ENCODE results near the gene MCM6.
"Not testable (repeated sequence)": the region's sequence is repeated elsewhere in the genome, so short reads cannot be mapped to it uniquely, and the experiment has no call there.

The MCM6 gene

DNA sequence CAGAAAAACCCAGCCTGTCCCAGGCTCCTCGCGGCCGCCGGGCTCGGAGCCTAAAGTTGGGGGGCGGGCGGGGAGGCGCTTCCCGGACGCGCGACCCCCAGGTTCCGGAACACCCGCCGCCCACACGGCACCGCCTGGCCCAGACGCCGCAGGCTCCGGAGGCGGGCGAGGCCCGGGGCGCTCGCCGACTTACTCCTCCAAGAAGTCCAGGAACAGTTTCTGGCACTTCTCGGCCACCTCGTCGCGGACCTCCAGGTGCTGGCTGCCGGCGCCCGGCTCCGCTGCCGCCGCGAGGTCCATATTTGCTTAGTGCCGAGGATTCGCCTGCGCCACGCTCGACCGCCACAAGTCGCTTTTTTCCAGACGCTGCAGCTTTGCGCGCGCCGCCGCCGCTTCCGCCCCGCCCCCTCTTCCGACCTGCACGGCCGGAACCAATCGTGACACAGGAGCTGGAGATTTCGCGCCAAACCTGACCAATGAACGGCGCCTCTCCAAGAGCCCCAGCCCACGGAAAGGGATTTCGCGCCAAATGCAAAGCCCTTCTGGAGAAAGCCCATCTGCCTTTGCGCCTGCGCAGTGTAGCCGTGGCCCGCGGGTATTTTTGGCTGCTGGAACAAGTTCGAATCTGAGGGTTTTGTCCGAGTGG, at the start of gene MCM6:
Gene MCM6 (minus strand): TSS at position 378 of the 646 bp plus-strand sequence. CDS start 78 bp downstream, at position 300.
- peak; percentile 50 to 96 (median 88) for DNase-seq

- DNase-seq, result no peak
Observed at GRCh38 chr2:135925571-135925970, 49.3 kb upstream of the MCM6 start.

DNA sequence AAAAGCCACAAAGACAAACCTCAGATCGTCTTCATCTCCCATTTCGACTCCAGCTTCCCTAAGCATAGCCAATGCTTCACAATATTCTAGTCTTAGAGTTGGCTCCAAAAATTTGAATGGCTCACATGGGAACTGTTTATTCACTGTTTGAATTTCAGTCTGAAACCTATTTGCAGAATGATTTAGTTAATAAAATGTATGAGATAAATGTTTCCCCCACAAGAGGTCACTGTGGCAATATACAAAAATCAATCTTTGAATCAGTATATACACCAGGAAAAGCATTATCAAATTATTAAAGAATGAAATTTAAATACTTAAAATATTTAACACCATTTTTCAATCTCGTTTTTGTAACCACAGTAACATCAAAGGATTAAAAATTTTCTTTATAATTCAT, 40.0 kb upstream of the MCM6 start:
- peak in 1 of 14 donors; percentile 3 for DNase-seq

GRCh38 chr2:135914485-135914884, 38.2 kb upstream of the MCM6 start:
- no peak for DNase-seq

GRCh38 chr2:135913727-135914365, 37.6 kb upstream of the MCM6 start:
- no peak for DNase-seq

GRCh38 chr2:135909976-135910375, 33.7 kb upstream of the MCM6 start:
- no peak for DNase-seq

- no peak for DNase-seq
Observed at GRCh38 chr2:135905679-135906078, 29.4 kb upstream of the MCM6 start.

DNA sequence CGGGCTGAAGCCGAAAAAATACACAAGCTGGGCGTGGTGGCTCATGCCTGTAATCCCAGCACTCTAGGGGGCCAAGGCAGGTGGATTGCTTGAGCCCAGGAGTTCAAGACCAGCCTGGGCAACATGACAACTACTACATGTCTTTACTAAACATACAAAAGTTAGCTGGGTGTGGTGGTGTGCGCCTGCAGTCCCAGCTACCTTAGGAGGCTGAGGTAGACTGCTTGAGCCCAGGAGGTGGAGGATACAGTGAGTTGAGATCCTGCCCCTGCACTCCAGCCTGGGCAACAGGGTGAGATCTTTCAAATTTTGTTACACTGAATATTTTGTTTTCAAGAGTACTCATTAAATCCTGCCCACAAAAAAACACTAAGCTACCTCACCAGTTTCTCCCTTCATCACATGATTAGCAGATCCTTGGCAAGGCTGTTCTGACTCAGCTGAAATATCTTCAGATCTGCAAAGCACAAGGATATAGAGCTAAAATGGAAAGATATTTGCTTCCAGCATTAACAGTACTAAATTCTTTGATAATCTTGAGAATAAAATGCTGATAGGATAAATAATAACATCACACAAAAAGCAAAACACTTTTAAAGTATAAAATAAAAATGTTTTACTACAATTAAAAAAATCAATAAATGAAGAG, 28.2 kb upstream of the MCM6 start:
- DNase-seq, result no peak

- no peak for DNase-seq
Observed at GRCh38 chr2:135903650-135904049, 27.4 kb upstream of the MCM6 start.

DNA sequence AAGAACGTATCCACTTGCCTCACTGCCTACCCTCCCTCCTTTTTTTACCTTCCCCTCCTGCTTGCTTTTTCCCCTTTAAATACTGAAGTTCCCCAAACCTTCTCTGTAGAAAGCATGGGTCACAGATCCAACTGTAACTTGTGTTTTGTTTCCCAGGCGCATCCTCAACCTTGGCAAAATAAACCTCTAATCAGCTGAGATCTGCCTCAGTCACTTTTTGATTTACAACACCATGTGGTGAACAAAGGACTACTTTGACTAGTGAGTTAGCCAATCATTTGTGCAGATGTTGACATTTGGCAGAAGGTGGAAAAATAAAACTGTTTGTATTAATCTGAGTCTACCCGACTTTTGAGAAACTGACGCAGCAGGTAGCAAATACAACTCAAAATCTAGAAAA, 23.3 kb upstream of the MCM6 start:
- DNase-seq, result no peak

DNA sequence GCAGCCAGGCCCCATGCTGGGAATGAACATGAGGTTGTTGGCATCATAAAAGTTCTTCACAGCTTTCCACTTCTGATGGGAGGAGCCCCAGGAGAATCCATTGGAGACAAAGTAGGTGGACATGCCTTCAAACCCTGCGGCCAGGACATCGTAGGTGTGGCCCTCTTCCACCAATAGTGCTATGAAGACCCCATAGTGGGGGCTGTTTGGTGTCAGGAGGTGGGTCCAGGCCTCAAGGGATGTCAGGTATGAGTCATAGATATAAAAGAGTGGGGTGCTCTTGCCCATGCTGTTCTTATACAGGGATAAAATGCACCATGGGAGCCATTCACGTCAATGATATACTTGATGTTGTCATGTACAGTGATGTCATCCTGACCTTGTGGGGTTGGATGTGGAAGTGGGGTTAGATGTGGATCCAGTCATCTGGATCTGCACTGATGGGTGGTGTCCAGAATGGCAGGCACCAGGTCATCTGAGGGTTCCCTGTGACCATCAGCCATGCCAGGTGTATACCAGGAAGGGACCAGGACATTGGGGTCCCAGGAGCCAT, 22.1 kb upstream of the MCM6 start:
- no peak for DNase-seq

GRCh38 chr2:135894930-135895329, 18.7 kb upstream of the MCM6 start:
- no peak for DNase-seq

GRCh38 chr2:135893374-135893794, 17.1 kb upstream of the MCM6 start:
- no peak for DNase-seq

DNA sequence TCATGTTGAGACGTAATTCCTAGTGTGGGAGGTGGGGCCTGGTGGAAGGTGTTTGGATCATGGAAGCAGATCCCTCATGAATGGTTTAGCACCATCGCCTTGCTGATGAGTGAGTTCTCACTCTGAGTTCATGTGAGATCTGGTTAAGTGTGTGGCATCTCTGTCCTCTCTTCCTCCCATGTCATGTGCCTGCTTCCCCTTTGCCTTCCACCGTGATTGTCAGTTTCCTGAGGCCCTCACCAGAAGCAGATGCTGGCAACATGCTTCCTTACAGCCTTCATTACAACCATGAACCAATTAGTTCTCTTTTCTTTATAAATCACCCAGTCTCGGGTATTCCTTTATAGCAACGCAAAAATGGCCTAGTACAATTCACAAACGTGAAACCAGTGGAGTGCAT, 14.6 kb upstream of the MCM6 start:
- DNase-seq, result peak in 2 of 14 donors; percentile 5 to 11

GRCh38 chr2:135890149-135890548, 13.9 kb upstream of the MCM6 start:
- no peak for DNase-seq

- not testable (repeated sequence) for DNase-seq
Observed at GRCh38 chr2:135888587-135888986, 12.3 kb upstream of the MCM6 start.

DNA sequence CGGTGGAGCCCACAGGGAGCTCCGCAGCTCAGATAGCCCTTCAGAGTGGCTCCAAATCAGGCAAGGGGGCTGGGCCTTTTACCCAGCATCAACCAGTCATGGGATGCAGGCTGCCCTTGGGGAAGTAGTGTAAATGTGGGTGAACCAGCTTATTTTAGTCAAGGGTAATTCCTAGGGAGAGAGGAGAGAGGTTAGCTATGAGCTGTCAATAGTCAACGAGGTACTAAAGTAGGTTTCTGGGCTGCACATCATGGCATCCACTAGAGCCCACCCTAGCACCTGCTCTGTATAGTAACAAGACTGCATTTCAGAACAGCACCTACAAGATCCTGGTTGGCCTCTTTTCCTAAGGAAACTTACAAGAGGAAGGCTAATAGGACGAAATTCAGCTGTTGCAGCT, 9.5 kb upstream of the MCM6 start:
- DNase-seq, result no peak

DNA sequence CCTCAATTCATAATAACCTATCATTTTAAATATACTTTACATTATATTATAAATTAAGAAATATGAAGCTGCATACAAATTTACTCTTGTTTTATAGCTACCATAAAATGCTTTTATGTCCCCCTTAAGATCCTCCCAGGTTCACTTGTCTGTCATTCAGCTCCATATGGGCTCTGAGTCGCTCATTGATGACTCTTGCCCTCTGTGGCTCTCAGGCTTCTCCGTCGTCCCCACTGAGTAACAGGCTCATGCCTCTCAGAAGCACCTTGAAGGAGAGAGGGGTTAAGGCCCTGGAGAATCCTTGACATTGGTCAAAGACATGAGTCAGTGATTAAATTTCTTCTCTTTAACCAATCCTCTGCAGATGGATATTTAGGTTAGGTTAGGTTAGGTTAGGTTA, 6.2 kb upstream of the MCM6 start:
- no peak for DNase-seq

GRCh38 chr2:135876770-135877169, 527 bp upstream of the MCM6 start:
- not testable (repeated sequence) for DNase-seq

GRCh38 chr2:135875491-135876065, 665 bp downstream of the MCM6 start:
- DNase-seq, result peak in 11 of 14 donors; percentile 5 to 65 (median 42)

GRCh38 chr2:135874777-135875365, 1.4 kb downstream of the MCM6 start:
- no peak for DNase-seq

DNA sequence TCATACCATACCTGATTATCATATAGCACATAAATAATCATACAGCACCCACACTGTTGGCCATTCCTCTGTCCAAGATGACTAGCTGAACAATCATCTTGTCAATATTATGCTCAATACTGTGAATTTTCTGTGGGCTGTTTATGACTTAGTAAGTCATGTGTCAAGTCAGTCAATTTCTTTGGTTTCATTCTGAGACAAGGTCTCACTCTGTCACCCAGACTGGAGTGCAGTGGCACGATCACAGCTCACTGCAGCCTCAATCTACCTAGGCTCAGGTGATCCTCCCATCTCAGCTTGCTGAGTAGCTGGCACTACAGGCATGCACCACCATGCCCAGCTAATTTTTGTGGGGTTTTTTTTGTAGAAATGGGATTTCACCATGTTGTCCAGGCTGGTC, 5.7 kb downstream of the MCM6 start:
- no peak for DNase-seq

DNA sequence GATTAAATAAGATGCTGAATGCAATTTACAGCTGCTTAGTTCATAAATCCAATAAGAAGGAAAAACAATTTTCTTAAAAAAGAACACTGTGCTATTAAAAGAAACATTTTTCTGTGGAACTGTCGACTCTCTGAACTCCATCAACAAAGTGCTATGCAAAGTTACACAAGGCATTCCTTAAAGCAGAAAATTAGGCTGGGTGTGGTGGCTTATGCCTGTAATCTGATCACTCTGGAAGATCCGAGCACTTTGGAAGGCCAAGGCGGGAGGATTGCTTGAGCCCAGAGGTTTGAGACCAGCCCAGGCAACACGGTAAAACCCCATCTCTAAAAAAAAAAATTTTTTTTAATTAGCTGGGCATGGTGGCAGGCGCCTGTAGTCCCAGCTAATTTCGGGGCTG, 13.0 kb downstream of the MCM6 start:
- DNase-seq, result no peak

Measured in C1 segment of cervical spinal cord (tissue), 14 donors.